ENCODE results near the gene MAB21L3. TPM values are rescaled to one million over a fixed set of nuclear protein-coding genes. Genes with fewer than 3 reads are reported as not detected.
A peak's percentile ranks its signal among the peaks of the same experiment; 100 is the strongest.

The MAB21L3 gene
- total and polyA plus RNA-seq, 2 of the 13 experiments (the other 11 are each of a cell fraction or from before 2014, with no cell fraction given) = 0.55 to 4.1 TPM

GRCh38 chr1:116179419-116179818 lies 68.2 kb downstream of the MAB21L3 start (continued):
- TF ChIP-seq GMEB1 (CRISPR knock-in tag; IDR thresholded peaks at IDR 0.05; ENCODE audit: borderline replicate concordance) = no peak; the same call in 1 of the 2 replicates
- TF ChIP-seq BCL3 (CRISPR knock-in tag; IDR thresholded peaks at IDR 0.05) = no peak
- no peak for TF ChIP-seq FOXO4 (CRISPR knock-in tag; conservative IDR thresholded peaks at IDR 0.05)
- no peak for TF ChIP-seq ZNF570 (CRISPR knock-in tag; IDR thresholded peaks at IDR 0.05; ENCODE audit: borderline replicate concordance)
- no peak for TF ChIP-seq ZNF792 (CRISPR knock-in tag; IDR thresholded peaks at IDR 0.05)
- TF ChIP-seq ELF3 (CRISPR knock-in tag; IDR thresholded peaks at IDR 0.05) = no peak; the same call in 1 of the 2 replicates
- no peak for TF ChIP-seq SIX1 (CRISPR knock-in tag; IDR thresholded peaks at IDR 0.05; ENCODE audit: borderline replicate concordance)
- TF ChIP-seq MYC (CRISPR knock-in tag; IDR thresholded peaks at IDR 0.05; ENCODE audit: borderline replicate concordance) = 0 out of 2 replicates have a peak, but pooled peaks have one; percentile 14
- peak; percentile 93 for TF ChIP-seq HNF4A (CRISPR knock-in tag; IDR thresholded peaks at IDR 0.05)
- TF ChIP-seq AHDC1 (CRISPR knock-in tag; IDR thresholded peaks at IDR 0.05; ENCODE audit: borderline replicate concordance) = peak; percentile 80; the same call in 1 of the 2 replicates
- no peak for TF ChIP-seq IKZF1 (IDR thresholded peaks at IDR 0.05)
- TF ChIP-seq ZFP36L1 (CRISPR knock-in tag; IDR thresholded peaks at IDR 0.05) = no peak
- no peak for TF ChIP-seq CREBL2 (CRISPR knock-in tag; IDR thresholded peaks at IDR 0.05; ENCODE audit: borderline replicate concordance)
- TF ChIP-seq ZNF101 (CRISPR knock-in tag; IDR thresholded peaks at IDR 0.05; ENCODE audit: borderline replicate concordance, low read depth) = no peak
- no peak for TF ChIP-seq NCOA1 (CRISPR knock-in tag; IDR thresholded peaks at IDR 0.05)
- TF ChIP-seq ZBTB1 (CRISPR knock-in tag; IDR thresholded peaks at IDR 0.05; ENCODE audit: borderline replicate concordance) = no peak
- no peak for TF ChIP-seq ZNF460 (CRISPR knock-in tag; IDR thresholded peaks at IDR 0.05; ENCODE audit: borderline replicate concordance)
- TF ChIP-seq PITX1 (CRISPR knock-in tag; IDR thresholded peaks at IDR 0.05) = peak; percentile 92
- no peak for TF ChIP-seq ETS1 (CRISPR knock-in tag; IDR thresholded peaks at IDR 0.05)
- TF ChIP-seq ETV6 (CRISPR knock-in tag; conservative IDR thresholded peaks at IDR 0.05) = no peak
